MV-4-11 (cell line): ENCODE measurements around the gene UCP2.
"Not testable (repeated sequence)": the region's sequence is repeated elsewhere in the genome, so short reads cannot be mapped to it uniquely, and the experiment has no call there.

Experiments
- DNase-seq: peaks from one replicate; lab custom pipeline; 2025; lab: John Stamatoyannopoulos, UW

The UCP2 gene

GRCh38 chr11:73942010-73942409 lies 40.6 kb downstream of the UCP2 start:
- DNase-seq, result no peak

DNA sequence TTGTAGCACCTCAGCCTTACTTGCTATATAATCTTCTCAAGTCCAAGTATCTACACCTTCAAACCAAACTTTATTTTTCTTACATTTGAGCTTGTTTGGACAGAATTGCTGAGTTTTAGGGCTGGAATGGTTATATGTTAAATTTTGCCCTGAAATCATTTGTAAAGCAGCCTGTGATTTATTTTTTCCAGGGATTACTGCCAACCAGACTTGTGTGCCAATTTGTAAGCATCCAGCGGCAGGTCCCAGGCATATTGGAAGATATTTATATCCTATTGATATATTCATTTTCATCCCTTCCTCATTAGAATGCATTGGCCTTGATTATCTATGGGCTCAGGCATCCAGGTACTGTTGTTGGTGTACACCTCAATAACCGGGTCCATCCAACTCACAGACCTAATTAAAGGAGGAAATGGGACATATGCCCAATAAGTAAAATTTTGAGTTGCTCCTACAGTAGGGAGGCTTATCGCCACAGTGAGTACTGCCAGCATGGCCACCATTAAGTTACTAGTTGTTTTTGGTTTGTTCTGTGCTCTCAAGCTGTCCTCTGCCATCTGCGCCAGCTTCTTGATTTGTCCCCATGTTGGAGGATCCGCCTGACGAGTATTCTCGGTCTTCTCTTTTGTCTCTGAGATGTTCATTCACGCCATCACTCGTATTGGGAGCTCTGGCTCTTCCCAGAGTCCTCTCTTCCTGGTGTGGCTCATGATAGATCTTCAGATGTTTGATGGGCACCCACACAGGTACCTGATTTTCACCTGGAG lies 41.7 kb downstream of the UCP2 start:
- no peak for DNase-seq

GRCh38 chr11:73939096-73939495 lies 43.5 kb downstream of the UCP2 start:
- DNase-seq, result no peak

GRCh38 chr11:73936047-73936446 lies 46.6 kb downstream of the UCP2 start:
- not testable (repeated sequence) for DNase-seq

- DNase-seq, result no peak
Observed at GRCh38 chr11:73932781-73933180, 49.9 kb downstream of the UCP2 start.

DNA sequence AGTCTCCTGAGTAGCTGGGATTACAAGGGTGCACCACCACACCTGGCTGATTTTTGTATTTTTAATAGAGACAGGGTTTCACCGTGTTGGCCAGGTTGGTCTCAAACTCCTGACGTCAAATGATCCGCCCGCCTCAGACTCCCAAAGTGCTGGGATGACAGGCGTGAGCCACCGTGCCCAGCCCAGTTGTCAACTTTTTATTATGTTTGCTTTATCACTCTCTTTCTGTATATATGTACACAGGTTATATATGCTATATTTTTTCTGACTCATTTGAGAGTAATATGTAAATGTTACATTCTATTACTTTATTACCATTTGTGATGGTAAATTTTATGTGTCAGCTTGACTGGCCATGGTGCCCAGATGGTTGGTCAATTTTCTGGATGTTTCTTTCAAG lies 50.7 kb downstream of the UCP2 start:
- no peak for DNase-seq

- peak; percentile 32 for DNase-seq
Observed at GRCh38 chr11:73931039-73931645, 51.5 kb downstream of the UCP2 start.

- no peak for DNase-seq
Observed at GRCh38 chr11:73929388-73929787, 53.3 kb downstream of the UCP2 start.
